Mucosa of rectum (tissue), 2 donors: ENCODE results near the gene SORCS2.

Experiments
- H3K27ac ChIP-seq, 2 donors: one replicate each; pipeline ENCODE4 v1.7.0; 2013; ENCODE audit warnings: inconsistent platforms in 2 of 2, low read depth in 2 of 2, low read length in 2 of 2
- H3K27me3 ChIP-seq, 2 donors: one replicate each; pipeline ENCODE4 v1.7.0; 2013; ENCODE audit warnings: low read length in 2 of 2; ENCODE audit not compliant: control insufficient read depth in 2 of 2, insufficient read depth in 2 of 2
- H3K36me3 ChIP-seq, 2 donors: one replicate each; pipeline ENCODE4 v1.7.0; 2013; ENCODE audit warnings: low read length in 2 of 2; ENCODE audit not compliant: control insufficient read depth in 2 of 2, insufficient read depth in 2 of 2
- H3K4me1 ChIP-seq, 2 donors: one replicate each; pipeline ENCODE4 v1.7.0; 2013; ENCODE audit warnings: low read length in 2 of 2, mild to moderate bottlenecking in 1 of 2; ENCODE audit not compliant: control insufficient read depth in 2 of 2, insufficient read depth in 2 of 2
- H3K4me3 ChIP-seq, 2 donors: one replicate each; pipeline ENCODE4 v1.7.0; 2013; ENCODE audit warnings: low read length in 2 of 2
- H3K9ac ChIP-seq, 2 donors: one replicate each; pipeline ENCODE4 v1.7.0; 2013; ENCODE audit warnings: low read length in 2 of 2, low read depth in 1 of 2, mild to moderate bottlenecking in 1 of 2
- H3K9me3 ChIP-seq, 2 donors: one replicate each; pipeline ENCODE4 v1.7.0; 2013; ENCODE audit warnings: low read length in 2 of 2; ENCODE audit not compliant: control insufficient read depth in 2 of 2
- donor health status: healthy.
- donor health status: Normal muscosa, but diverticular disease.

Gene SORCS2

GRCh38 chr4:7581477-7581876, 389.1 kb downstream of the SORCS2 start:
- Histone ChIP-seq H3K27ac (no peak overlapping the region), H3K9ac (no peak overlapping the region), H3K4me1 (no peaks in the 10 kb centered on the region), H3K36me3 (no peaks in the 10 kb centered on the region), H3K27me3 (no peaks in the 10 kb centered on the region), H3K9me3 (peaks cover 3 to 16% of the 10 kb centered on the region in 2 donors), H3K4me3 (no peak overlapping the region)

- H3K9ac ChIP-seq = no peak overlapping the region
Measured at GRCh38 chr4:7582313-7583097, 390.2 kb downstream of the SORCS2 start.

GRCh38 chr4:7584098-7584497, 391.8 kb downstream of the SORCS2 start:
- Histone ChIP-seq H3K9me3 (peaks cover 0 to 3% of the 10 kb centered on the region in 2 donors), H3K27ac (no peak overlapping the region)

More at GRCh38 chr4:7582313-7583097, 390.2 kb downstream of the SORCS2 start:
- Histone ChIP-seq H3K36me3 (no peaks in the 10 kb centered on the region), H3K27ac (no peak overlapping the region), H3K4me1 (no peaks in the 10 kb centered on the region), H3K27me3 (no peaks in the 10 kb centered on the region), H3K4me3 (no peak overlapping the region), H3K9me3 (peaks cover 3 to 9% of the 10 kb centered on the region in 2 donors)

GRCh38 chr4:7584606-7585159, 392.3 kb downstream of the SORCS2 start:
- Histone ChIP-seq H3K27me3 (no peaks in the 10 kb centered on the region), H3K27ac (no peak overlapping the region), H3K9ac (no peak overlapping the region), H3K36me3 (no peaks in the 10 kb centered on the region), H3K4me1 (no peaks in the 10 kb centered on the region), H3K9me3 (peaks cover 0 to 3% of the 10 kb centered on the region in 2 donors), H3K4me3 (no peak overlapping the region)

More at GRCh38 chr4:7584098-7584497, 391.8 kb downstream of the SORCS2 start:
- Histone ChIP-seq H3K4me3 (no peak overlapping the region), H3K27me3 (no peaks in the 10 kb centered on the region), H3K9ac (no peak overlapping the region), H3K4me1 (no peaks in the 10 kb centered on the region), H3K36me3 (no peaks in the 10 kb centered on the region)

GRCh38 chr4:7585768-7586167, 393.4 kb downstream of the SORCS2 start:
- Histone ChIP-seq H3K27ac (no peak overlapping the region), H3K27me3 (no peaks in the 10 kb centered on the region), H3K4me1 (no peaks in the 10 kb centered on the region), H3K4me3 (no peak overlapping the region), H3K9ac (no peak overlapping the region), H3K9me3 (peaks cover 0 to 3% of the 10 kb centered on the region in 2 donors), H3K36me3 (no peaks in the 10 kb centered on the region)

GRCh38 chr4:7587433-7588405, 395.4 kb downstream of the SORCS2 start:
- H3K9ac ChIP-seq = no peak overlapping the region
- H3K27me3 ChIP-seq = no peaks in the 10 kb centered on the region
- no peak overlapping the region for H3K4me3 ChIP-seq
- H3K27ac ChIP-seq = no peak overlapping the region
- no peaks in the 10 kb centered on the region for H3K4me1 ChIP-seq
- H3K9me3 ChIP-seq = no peaks in the 10 kb centered on the region
- no peaks in the 10 kb centered on the region for H3K36me3 ChIP-seq

GRCh38 chr4:7590189-7590588, 397.9 kb downstream of the SORCS2 start:
- H3K27me3 ChIP-seq = no peaks in the 10 kb centered on the region
- no peaks in the 10 kb centered on the region for H3K4me1 ChIP-seq
- no peaks in the 10 kb centered on the region for H3K9me3 ChIP-seq
- no peaks in the 10 kb centered on the region for H3K36me3 ChIP-seq
- no peak overlapping the region for H3K4me3 ChIP-seq
- H3K27ac ChIP-seq = no peak overlapping the region
- H3K9ac ChIP-seq = no peak overlapping the region

GRCh38 chr4:7590899-7591298, 398.6 kb downstream of the SORCS2 start:
- H3K4me3 ChIP-seq = no peak overlapping the region
- H3K4me1 ChIP-seq = no peaks in the 10 kb centered on the region
- no peak overlapping the region for H3K9ac ChIP-seq
- H3K36me3 ChIP-seq = no peaks in the 10 kb centered on the region
- no peaks in the 10 kb centered on the region for H3K27me3 ChIP-seq
- H3K9me3 ChIP-seq = no peaks in the 10 kb centered on the region
- H3K27ac ChIP-seq = no peak overlapping the region

- Histone ChIP-seq H3K4me1 (no peaks in the 10 kb centered on the region), H3K4me3 (no peak overlapping the region), H3K9ac (no peak overlapping the region), H3K36me3 (no peaks in the 10 kb centered on the region), H3K9me3 (no peaks in the 10 kb centered on the region), H3K27ac (no peak overlapping the region), H3K27me3 (no peaks in the 10 kb centered on the region)
Measured at GRCh38 chr4:7591409-7592053, 399.2 kb downstream of the SORCS2 start.
